K562 (cell line): ENCODE results near the gene SOX2. TPM values are rescaled to one million over a fixed set of nuclear protein-coding genes. Genes with fewer than 3 reads are reported as not detected.

Experiments used
- ATF1 ChIP-seq, 2 experiments: fragments of 450-650 bp in 1 of 2; IDR thresholded peaks; 2 replicates each; pipeline ENCODE4 v1.6.1; 2016; ENCODE audit warnings: missing compliant biosample characterization in 1 of 2, missing genetic modification characterization in 1 of 2
- CBX5 ChIP-seq: IDR thresholded peaks from 2 replicates; pipeline ENCODE4 v1.6.1; 2014; ENCODE audit warnings: low read depth, borderline replicate concordance
- DIDO1 ChIP-seq: fragments of 450-650 bp; IDR thresholded peaks from 2 replicates; pipeline ENCODE4 v1.6.1; 2016; ENCODE audit warnings: low read depth, missing biosample characterization, missing genetic modification characterization
- E2F8 ChIP-seq: fragments of 450-650 bp; IDR thresholded peaks from 2 replicates; pipeline ENCODE4 v1.7.1; 2018; ENCODE audit warnings: mild to moderate bottlenecking, low read depth; ENCODE audit not compliant: partially characterized antibody
- ETS2 ChIP-seq: IDR thresholded peaks from 2 replicates; pipeline ENCODE4 v1.6.1; 2016; ENCODE audit warnings: borderline replicate concordance, missing genetic modification characterization, mild to moderate bottlenecking, moderate library complexity, missing compliant biosample characterization; ENCODE audit not compliant: poor library complexity, severe bottlenecking
- KAT2B ChIP-seq: IDR thresholded peaks from one replicate; pipeline ENCODE4 v1.6.1; 2012; ENCODE audit warnings: low read depth, mild to moderate bottlenecking, control low read depth, inconsistent platforms, low read length, moderate library complexity
- RBFOX2 ChIP-seq: fragments of 200-400 bp; formaldehyde crosslinking; IDR thresholded peaks from 2 replicates; pipeline ENCODE4 v1.6.1; 2017; ENCODE audit warnings: low read depth, mild to moderate bottlenecking, low read length, moderate library complexity
- TBP ChIP-seq: optimal IDR thresholded peaks from 2 replicates; pipeline ENCODE3; 2011; ENCODE audit warnings: low read depth, low read length, improper control_type of control experiment
- VEZF1 ChIP-seq: fragments of 200-800 bp; sonication (Bioruptor generic); IDR thresholded peaks from 2 replicates; pipeline ENCODE4 v1.6.1; 2017; ENCODE audit warnings: missing genetic modification characterization, missing compliant biosample characterization
- polyA plus RNA-seq, 8 experiments: library from polyadenylated mRNA; depleted of rRNA in 4 of 8; stranded (reverse) in 5 of 8; unstranded in 3 of 8; fragments of >200 nt; fragmentation: Nextera tagmentation in 2 of 8; fragmentation: Illumina TruSeq in 1 of 8; extraction: Ambion mirVana in 2 of 8; extraction: Trizol in 1 of 8; gene quantifications; 2 replicates each; pipeline versions ENCODE4 v1.2.1 to v1.2.3, GENCODE V29; 2011 to 2014; ENCODE audit warnings: inconsistent platforms in 1 of 8, missing spikeins in 1 of 8
- total RNA-seq, 7 experiments: library from RNA; depleted of rRNA in 6 of 7; stranded (reverse); fragments of >200 nt in 6 of 7; fragmentation: Illumina TruSeq in 2 of 7; extraction: Trizol in 2 of 7; gene quantifications; 2 replicates each; pipeline versions ENCODE4 v1.2.1 to v1.2.3, GENCODE V29; 2011 to 2021; ENCODE audit warnings: low replicate concordance in 1 of 7
- TF ChIP-seq, protein P1 (sequence below): sonication (generic); formaldehyde crosslinking; IDR thresholded peaks from 2 replicates; pipeline ENCODE4 v1.8.1; 2023; ENCODE audit warnings: missing genetic modification reagents, mild to moderate bottlenecking, borderline replicate concordance
- TF ChIP-seq, protein P2 (sequence below): fragments of 250-450 bp; sonication (Bioruptor Pico); IDR thresholded peaks from 2 replicates; pipeline ENCODE4 v1.5.0; 2020; ENCODE audit warnings: mild to moderate bottlenecking

Gene SOX2
- total and polyA plus RNA-seq, 9 of the 15 experiments (the other 6 are each of a cell fraction or from before 2014, with no cell fraction given): 0.07 TPM; not detected in 8

DNA sequence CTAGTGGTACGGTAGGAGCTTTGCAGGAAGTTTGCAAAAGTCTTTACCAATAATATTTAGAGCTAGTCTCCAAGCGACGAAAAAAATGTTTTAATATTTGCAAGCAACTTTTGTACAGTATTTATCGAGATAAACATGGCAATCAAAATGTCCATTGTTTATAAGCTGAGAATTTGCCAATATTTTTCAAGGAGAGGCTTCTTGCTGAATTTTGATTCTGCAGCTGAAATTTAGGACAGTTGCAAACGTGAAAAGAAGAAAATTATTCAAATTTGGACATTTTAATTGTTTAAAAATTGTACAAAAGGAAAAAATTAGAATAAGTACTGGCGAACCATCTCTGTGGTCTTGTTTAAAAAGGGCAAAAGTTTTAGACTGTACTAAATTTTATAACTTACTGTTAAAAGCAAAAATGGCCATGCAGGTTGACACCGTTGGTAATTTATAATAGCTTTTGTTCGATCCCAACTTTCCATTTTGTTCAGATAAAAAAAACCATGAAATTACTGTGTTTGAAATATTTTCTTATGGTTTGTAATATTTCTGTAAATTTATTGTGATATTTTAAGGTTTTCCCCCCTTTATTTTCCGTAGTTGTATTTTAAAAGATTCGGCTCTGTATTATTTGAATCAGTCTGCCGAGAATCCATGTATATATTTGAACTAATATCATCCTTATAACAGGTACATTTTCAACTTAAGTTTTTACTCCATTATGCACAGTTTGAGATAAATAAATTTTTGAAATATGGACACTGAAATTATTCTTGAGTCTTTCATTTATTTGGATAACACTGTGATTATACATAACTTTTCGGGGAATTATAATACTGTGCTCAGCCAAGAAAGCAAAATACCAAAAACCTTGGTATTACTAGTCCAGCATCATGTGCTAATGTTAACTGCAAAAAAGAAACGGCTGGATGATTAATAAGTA is 2.2 kb downstream of the SOX2 start (continued):
- TF ChIP-seq, protein P1, sequence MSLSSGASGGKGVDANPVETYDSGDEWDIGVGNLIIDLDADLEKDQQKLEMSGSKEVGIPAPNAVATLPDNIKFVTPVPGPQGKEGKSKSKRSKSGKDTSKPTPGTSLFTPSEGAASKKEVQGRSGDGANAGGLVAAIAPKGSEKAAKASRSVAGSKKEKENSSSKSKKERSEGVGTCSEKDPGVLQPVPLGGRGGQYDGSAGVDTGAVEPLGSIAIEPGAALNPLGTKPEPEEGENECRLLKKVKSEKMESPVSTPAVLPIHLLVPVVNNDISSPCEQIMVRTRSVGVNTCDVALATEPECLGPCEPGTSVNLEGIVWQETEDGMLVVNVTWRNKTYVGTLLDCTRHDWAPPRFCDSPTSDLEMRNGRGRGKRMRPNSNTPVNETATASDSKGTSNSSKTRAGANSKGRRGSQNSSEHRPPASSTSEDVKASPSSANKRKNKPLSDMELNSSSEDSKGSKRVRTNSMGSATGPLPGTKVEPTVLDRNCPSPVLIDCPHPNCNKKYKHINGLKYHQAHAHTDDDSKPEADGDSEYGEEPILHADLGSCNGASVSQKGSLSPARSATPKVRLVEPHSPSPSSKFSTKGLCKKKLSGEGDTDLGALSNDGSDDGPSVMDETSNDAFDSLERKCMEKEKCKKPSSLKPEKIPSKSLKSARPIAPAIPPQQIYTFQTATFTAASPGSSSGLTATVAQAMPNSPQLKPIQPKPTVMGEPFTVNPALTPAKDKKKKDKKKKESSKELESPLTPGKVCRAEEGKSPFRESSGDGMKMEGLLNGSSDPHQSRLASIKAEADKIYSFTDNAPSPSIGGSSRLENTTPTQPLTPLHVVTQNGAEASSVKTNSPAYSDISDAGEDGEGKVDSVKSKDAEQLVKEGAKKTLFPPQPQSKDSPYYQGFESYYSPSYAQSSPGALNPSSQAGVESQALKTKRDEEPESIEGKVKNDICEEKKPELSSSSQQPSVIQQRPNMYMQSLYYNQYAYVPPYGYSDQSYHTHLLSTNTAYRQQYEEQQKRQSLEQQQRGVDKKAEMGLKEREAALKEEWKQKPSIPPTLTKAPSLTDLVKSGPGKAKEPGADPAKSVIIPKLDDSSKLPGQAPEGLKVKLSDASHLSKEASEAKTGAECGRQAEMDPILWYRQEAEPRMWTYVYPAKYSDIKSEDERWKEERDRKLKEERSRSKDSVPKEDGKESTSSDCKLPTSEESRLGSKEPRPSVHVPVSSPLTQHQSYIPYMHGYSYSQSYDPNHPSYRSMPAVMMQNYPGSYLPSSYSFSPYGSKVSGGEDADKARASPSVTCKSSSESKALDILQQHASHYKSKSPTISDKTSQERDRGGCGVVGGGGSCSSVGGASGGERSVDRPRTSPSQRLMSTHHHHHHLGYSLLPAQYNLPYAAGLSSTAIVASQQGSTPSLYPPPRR: no peak
- TF ChIP-seq ATF1 (CRISPR knock-in tag; IDR thresholded peaks at IDR 0.05): no peak
- TF ChIP-seq ATF1 (tag; IDR thresholded peaks at IDR 0.05): no peak
- TF ChIP-seq TBP: no peak
- TF ChIP-seq CBX5: no peak
- TF ChIP-seq KAT2B: no peak
- TF ChIP-seq, protein P2, sequence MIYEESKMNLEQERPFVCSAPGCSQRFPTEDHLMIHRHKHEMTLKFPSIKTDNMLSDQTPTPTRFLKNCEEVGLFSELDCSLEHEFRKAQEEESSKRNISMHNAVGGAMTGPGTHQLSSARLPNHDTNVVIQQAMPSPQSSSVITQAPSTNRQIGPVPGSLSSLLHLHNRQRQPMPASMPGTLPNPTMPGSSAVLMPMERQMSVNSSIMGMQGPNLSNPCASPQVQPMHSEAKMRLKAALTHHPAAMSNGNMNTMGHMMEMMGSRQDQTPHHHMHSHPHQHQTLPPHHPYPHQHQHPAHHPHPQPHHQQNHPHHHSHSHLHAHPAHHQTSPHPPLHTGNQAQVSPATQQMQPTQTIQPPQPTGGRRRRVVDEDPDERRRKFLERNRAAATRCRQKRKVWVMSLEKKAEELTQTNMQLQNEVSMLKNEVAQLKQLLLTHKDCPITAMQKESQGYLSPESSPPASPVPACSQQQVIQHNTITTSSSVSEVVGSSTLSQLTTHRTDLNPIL: no peak
- no peak for TF ChIP-seq DIDO1 (tag)
- TF ChIP-seq E2F8: no peak
- no peak for TF ChIP-seq ETS2 (tag)
- no peak for TF ChIP-seq VEZF1 (CRISPR knock-in tag)
- TF ChIP-seq RBFOX2: no peak
